GM23248 (cell line): ENCODE measurements around the gene CD109.

Source experiments
- EZH2 ChIP-seq: fragments of 200-600 bp; sonication (generic); IDR thresholded peaks from 2 replicates; pipeline ENCODE4 v1.6.1; 2018; ENCODE audit warnings: antibody characterized with exemption, mild to moderate bottlenecking; ENCODE audit not compliant: insufficient read depth, poor library complexity, severe bottlenecking
- EZH2phosphoT487 ChIP-seq: fragments of 200-600 bp; sonication (generic); IDR thresholded peaks from 2 replicates; pipeline ENCODE4 v1.6.1; 2018; ENCODE audit warnings: antibody characterized with exemption, moderate library complexity, mild to moderate bottlenecking, low read depth; ENCODE audit not compliant: insufficient read depth

GRCh38 chr6:73712535-73713173 lies 16.7 kb downstream of the CD109 start:
- TF ChIP-seq EZH2 = no peak
- no peak for TF ChIP-seq EZH2phosphoT487
